ENCODE results near the gene MAK. TPM values are rescaled to one million over a fixed set of nuclear protein-coding genes. Genes with fewer than 3 reads are reported as not detected.
A peak's percentile ranks its signal among the peaks of the same experiment; 100 is the strongest.
"Not testable (repeated sequence)": the region's sequence is repeated elsewhere in the genome, so short reads cannot be mapped to it uniquely, and the experiment has no call there.

MAK gene
- total RNA-seq, 1 experiment from 2014 or later: 0.95 TPM

GRCh38 chr6:10861086-10861485 lies 22.7 kb upstream of the MAK start:
- in situ Hi-C loops (cut with HindIII; ENCODE audit: low sequenced_read_pairs): no loop called here
- DNase-seq (ENCODE audit: low spot score): no peak

- DNase-seq (ENCODE audit: low spot score): no peak
- in situ Hi-C loops (cut with HindIII; ENCODE audit: low sequenced_read_pairs): no loop called here
These were observed 18.9 kb upstream of the MAK start for GRCh38 chr6:10857259-10857658.

- DNase-seq (ENCODE audit: low spot score): no peak
- in situ Hi-C loops (cut with HindIII; ENCODE audit: low sequenced_read_pairs): no loop called here
These were observed 16.7 kb upstream of the MAK start for GRCh38 chr6:10854922-10855632.

- in situ Hi-C loops (cut with HindIII; ENCODE audit: low sequenced_read_pairs); DNase-seq (ENCODE audit: low spot score): not testable (repeated sequence)
These were observed 15.5 kb upstream of the MAK start for GRCh38 chr6:10853849-10854300.

- no peak for DNase-seq (ENCODE audit: low spot score)
- in situ Hi-C loops (cut with HindIII; ENCODE audit: low sequenced_read_pairs): no loop called here
These were observed 14.1 kb upstream of the MAK start for GRCh38 chr6:10852361-10852960.

GRCh38 chr6:10850728-10851127 lies 12.4 kb upstream of the MAK start:
- in situ Hi-C loops (cut with HindIII; ENCODE audit: low sequenced_read_pairs): no loop called here

GRCh38 chr6:10849901-10850300 lies 11.6 kb upstream of the MAK start:
- in situ Hi-C loops (cut with HindIII; ENCODE audit: low sequenced_read_pairs): no loop called here
- no peak for DNase-seq (ENCODE audit: low spot score)

More at GRCh38 chr6:10850728-10851127, 12.4 kb upstream of the MAK start:
- DNase-seq (ENCODE audit: low spot score): no peak

GRCh38 chr6:10847684-10848083 lies 9.3 kb upstream of the MAK start:
- no peak for DNase-seq (ENCODE audit: low spot score)
- in situ Hi-C loops (cut with HindIII; ENCODE audit: low sequenced_read_pairs): no loop called here

- in situ Hi-C loops (cut with HindIII; ENCODE audit: low sequenced_read_pairs): no loop called here
- no peak for DNase-seq (ENCODE audit: low spot score)
These were observed 5.2 kb upstream of the MAK start for GRCh38 chr6:10843554-10843953.

GRCh38 chr6:10838794-10839333 lies 525 bp upstream of the MAK start:
- DNase-seq (ENCODE audit: low spot score): no peak
- in situ Hi-C loops (cut with HindIII; ENCODE audit: low sequenced_read_pairs): no loop called here

- in situ Hi-C loops (cut with HindIII; ENCODE audit: low sequenced_read_pairs): no loop called here
- peak; percentile 4 for DNase-seq (ENCODE audit: low spot score)
These were observed 731 bp downstream of the MAK start for GRCh38 chr6:10837622-10837994.

- in situ Hi-C loops (cut with HindIII; ENCODE audit: low sequenced_read_pairs): no loop called here
- DNase-seq (ENCODE audit: low spot score): peak; percentile 12
These were observed 1.2 kb downstream of the MAK start for GRCh38 chr6:10837009-10837621.

GRCh38 chr6:10834823-10835222 lies 3.5 kb downstream of the MAK start:
- in situ Hi-C loops (cut with HindIII; ENCODE audit: low sequenced_read_pairs): no loop called here
- DNase-seq (ENCODE audit: low spot score): no peak

- in situ Hi-C loops (cut with HindIII; ENCODE audit: low sequenced_read_pairs): no loop called here
- no peak for DNase-seq (ENCODE audit: low spot score)
These were observed 6.7 kb downstream of the MAK start for GRCh38 chr6:10831609-10832008.

GRCh38 chr6:10824819-10825218 lies 13.5 kb downstream of the MAK start:
- no peak for DNase-seq (ENCODE audit: low spot score)
- in situ Hi-C loops (cut with HindIII; ENCODE audit: low sequenced_read_pairs): no loop called here

GRCh38 chr6:10824297-10824696 lies 14.0 kb downstream of the MAK start:
- in situ Hi-C loops (cut with HindIII; ENCODE audit: low sequenced_read_pairs): no loop called here
- DNase-seq (ENCODE audit: low spot score): no peak

GRCh38 chr6:10814176-10814575 lies 24.2 kb downstream of the MAK start:
- DNase-seq (ENCODE audit: low spot score); in situ Hi-C loops (cut with HindIII; ENCODE audit: low sequenced_read_pairs): not testable (repeated sequence)

- in situ Hi-C loops (cut with HindIII; ENCODE audit: low sequenced_read_pairs): no loop called here
These were observed 29.2 kb downstream of the MAK start for GRCh38 chr6:10809098-10809497.

GRCh38 chr6:10808376-10808775 lies 30.0 kb downstream of the MAK start:
- DNase-seq (ENCODE audit: low spot score): no peak
- in situ Hi-C loops (cut with HindIII; ENCODE audit: low sequenced_read_pairs): no loop called here

More at GRCh38 chr6:10809098-10809497, 29.2 kb downstream of the MAK start:
- no peak for DNase-seq (ENCODE audit: low spot score)

GRCh38 chr6:10801224-10801848 lies 37.0 kb downstream of the MAK start:
- DNase-seq (ENCODE audit: low spot score): peak; percentile 73
- in situ Hi-C loops (cut with HindIII; ENCODE audit: low sequenced_read_pairs): no loop called here
